Neuronal stem cell (in vitro differentiated cells): ENCODE measurements around the gene PLA2G5.

Experiments used
- DNase-seq: peaks from one replicate; pipeline ENCODE4 v3.0.0-alpha.2; 2013; ENCODE audit warnings: low spot score
- H2AFZ ChIP-seq: one replicate; pipeline ENCODE4 v1.6.1; 2013; ENCODE audit warnings: mild to moderate bottlenecking, low read length, inconsistent platforms
- H2AK5ac ChIP-seq: 2 replicates; pipeline ENCODE4 v1.6.1; 2013; ENCODE audit warnings: low read depth, mild to moderate bottlenecking, inconsistent platforms, low read length, moderate library complexity, mixed read lengths
- H2BK120ac ChIP-seq: 2 replicates; pipeline ENCODE4 v1.6.1; 2013; ENCODE audit warnings: low read depth, mild to moderate bottlenecking, inconsistent platforms, low read length, moderate library complexity, mixed read lengths
- H2BK12ac ChIP-seq: one replicate; pipeline ENCODE4 v1.6.1; 2013; ENCODE audit warnings: low read length, inconsistent platforms
- H2BK15ac ChIP-seq: 2 replicates; pipeline ENCODE4 v1.6.1; 2013; ENCODE audit warnings: mild to moderate bottlenecking, low read length, inconsistent platforms, mixed read lengths
- H2BK5ac ChIP-seq: one replicate; pipeline ENCODE4 v1.6.1; 2013; ENCODE audit warnings: inconsistent platforms, mild to moderate bottlenecking, low read length, moderate library complexity
- H3K14ac ChIP-seq: one replicate; pipeline ENCODE4 v1.6.1; 2013; ENCODE audit warnings: low read length, inconsistent platforms
- H3K18ac ChIP-seq: 2 replicates; pipeline ENCODE4 v1.6.1; 2013; ENCODE audit warnings: low read length, inconsistent platforms
- H3K23ac ChIP-seq: 2 replicates; pipeline ENCODE4 v1.6.1; 2013; ENCODE audit warnings: low read depth, mild to moderate bottlenecking, mixed read lengths, low read length, inconsistent platforms; ENCODE audit not compliant: poor library complexity
- H3K27ac ChIP-seq: replicated peaks from 3 replicates; pipeline ENCODE4 v1.5.1; 2013; ENCODE audit warnings: low read length, inconsistent platforms
- H3K27me3 ChIP-seq, 3 experiments: 2 replicates each; pipeline ENCODE4 v1.6.1; 2013; ENCODE audit warnings: low read length in 3 of 3, mild to moderate bottlenecking in 2 of 3, inconsistent platforms in 1 of 3, low read depth in 1 of 3, mixed read lengths in 1 of 3, moderate library complexity in 1 of 3; ENCODE audit not compliant: control insufficient read depth in 3 of 3, insufficient read depth in 3 of 3
- H3K36me3 ChIP-seq, 2 donors: replicated peaks in 1 of 2; 2 replicates each; pipeline ENCODE4 v1.6.1; 2013; ENCODE audit warnings: low read length in 2 of 2; ENCODE audit not compliant: control insufficient read depth in 2 of 2, insufficient read depth in 2 of 2
- H3K4ac ChIP-seq: 2 replicates; pipeline ENCODE4 v1.6.1; 2013; ENCODE audit warnings: inconsistent platforms, mild to moderate bottlenecking, low read length, moderate library complexity
- H3K4me1 ChIP-seq, 2 donors: 1 replicate in 1 of 2; 2 replicates in 1 of 2; pipeline ENCODE4 v1.6.1; 2013; ENCODE audit warnings: low read length in 2 of 2, low read depth in 1 of 2; ENCODE audit not compliant: control insufficient read depth in 2 of 2, insufficient read depth in 1 of 2
- H3K4me2 ChIP-seq: one replicate; pipeline ENCODE4 v1.6.1; 2013; ENCODE audit warnings: mild to moderate bottlenecking, low read length, inconsistent platforms; ENCODE audit not compliant: insufficient read depth, poor library complexity, severe bottlenecking
- H3K4me3 ChIP-seq, 2 donors: 2 replicates each; pipeline ENCODE4 v1.5.1; 2013; ENCODE audit warnings: low read length in 2 of 2, mild to moderate bottlenecking in 2 of 2, inconsistent platforms in 1 of 2, moderate library complexity in 1 of 2
- H3K79me1 ChIP-seq: one replicate; pipeline ENCODE4 v1.6.1; 2013; ENCODE audit warnings: low read depth, mild to moderate bottlenecking, inconsistent platforms, low read length, moderate library complexity
- H3K9ac ChIP-seq: one replicate; pipeline ENCODE4 v1.6.1; 2013; ENCODE audit warnings: mild to moderate bottlenecking, low read depth, low read length, inconsistent platforms; ENCODE audit not compliant: poor library complexity
- H3K9me3 ChIP-seq, 2 donors: replicated peaks in 1 of 2; 2 replicates each; pipeline versions ENCODE3 to v1.6.1; 2013; ENCODE audit warnings: low read length in 2 of 2, mild to moderate bottlenecking in 2 of 2, inconsistent platforms in 1 of 2, low read depth in 1 of 2, mixed read lengths in 1 of 2, moderate library complexity in 1 of 2; ENCODE audit not compliant: control insufficient read depth in 2 of 2, insufficient read depth in 1 of 2
- H4K8ac ChIP-seq: one replicate; pipeline ENCODE4 v1.6.1; 2013; ENCODE audit warnings: low read depth, mild to moderate bottlenecking, inconsistent platforms, low read length, moderate library complexity
- H4K91ac ChIP-seq: one replicate; pipeline ENCODE4 v1.6.1; 2013; ENCODE audit warnings: low read length, low read depth, mild to moderate bottlenecking, inconsistent platforms; ENCODE audit not compliant: poor library complexity
- WGBS, 2 donors: extraction: QIAGEN DNeasy Blood & Tissue Kit; methylation state at CpG; one replicate each; pipeline ENCODE4 v1.1.7; 2013; ENCODE audit warnings: missing lambda C conversion rate in 2 of 2, mixed read lengths in 1 of 2; ENCODE audit not compliant: insufficient read length in 2 of 2, insufficient replicate concordance in 1 of 2; ENCODE audit errors: extremely low coverage in 2 of 2; 5-methylcytosine and 5-hydroxymethylcytosine counted together

Gene PLA2G5

GRCh38 chr1:20107351-20107750 is 37.4 kb downstream of the PLA2G5 start:
- no peak overlapping the region for H3K27ac ChIP-seq
- H3K9ac ChIP-seq, result no peak overlapping the region
- H3K4me3 ChIP-seq, result no peak overlapping the region
- H3K4ac ChIP-seq, result no peak overlapping the region
- no CpG with 5 or more reads among the region's 4 CpGs for WGBS, 2 donors
- peak overlapping the region; percentile 32 for H3K18ac ChIP-seq
- H3K4me2 ChIP-seq, result no peak overlapping the region
- H3K23ac ChIP-seq, result no peak overlapping the region
- H3K79me1 ChIP-seq, result no peaks in the 10 kb centered on the region
- H4K91ac ChIP-seq, result no peak overlapping the region
- H2BK5ac ChIP-seq, result no peak overlapping the region
- no peaks in the 10 kb centered on the region for H3K27me3 ChIP-seq
- H3K36me3 ChIP-seq, result no peaks in the 10 kb centered on the region
- H3K9me3 ChIP-seq, result no peaks in the 10 kb centered on the region
- H2AK5ac ChIP-seq, result no peak overlapping the region
- H4K8ac ChIP-seq, result no peak overlapping the region
- no peak overlapping the region for H2BK12ac ChIP-seq
- H2AFZ ChIP-seq, result peak overlapping the region; percentile 20
- no peak overlapping the region for H2BK15ac ChIP-seq
- no peak overlapping the region for H2BK120ac ChIP-seq
- H3K4me1 ChIP-seq, result peaks cover 0 to 21% of the 10 kb centered on the region in 2 donors
- no peak for DNase-seq
- H3K14ac ChIP-seq, result no peak overlapping the region

DNA sequence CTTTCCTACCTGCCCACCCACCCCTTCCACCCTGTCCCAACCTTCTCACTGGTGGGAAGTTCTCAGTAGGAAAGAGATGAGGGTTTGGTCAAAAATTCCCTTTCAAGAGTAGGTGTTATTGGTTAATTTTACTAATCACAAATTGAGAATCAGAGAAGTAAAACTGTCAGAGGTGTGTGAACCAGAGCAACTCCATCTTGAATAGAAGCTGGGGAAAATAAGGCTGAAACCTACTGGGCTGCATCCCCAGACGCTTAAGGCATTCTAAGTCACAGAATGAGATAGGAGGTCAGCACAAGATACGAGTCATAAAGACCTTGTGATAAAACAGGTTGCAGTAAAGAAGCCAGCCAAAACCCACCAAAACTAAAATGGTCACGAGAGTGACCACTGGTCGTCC is 37.8 kb downstream of the PLA2G5 start:
- no peak overlapping the region for H2BK15ac ChIP-seq
- H4K8ac ChIP-seq, result no peak overlapping the region
- no peak overlapping the region for H2BK120ac ChIP-seq
- H3K18ac ChIP-seq, result no peak overlapping the region
- H3K14ac ChIP-seq, result no peak overlapping the region
- H3K4me3 ChIP-seq, result no peak overlapping the region
- no peak overlapping the region for H2BK5ac ChIP-seq
- H3K9ac ChIP-seq, result no peak overlapping the region
- no peak overlapping the region for H3K23ac ChIP-seq
- no peak overlapping the region for H2AK5ac ChIP-seq
- no peak overlapping the region for H3K4ac ChIP-seq
- no peaks in the 10 kb centered on the region for H3K79me1 ChIP-seq
- peaks cover 0 to 21% of the 10 kb centered on the region in 2 donors for H3K4me1 ChIP-seq
- DNase-seq, result no peak
- H3K36me3 ChIP-seq, result no peaks in the 10 kb centered on the region
- no peak overlapping the region for H3K4me2 ChIP-seq
- H3K9me3 ChIP-seq, result no peaks in the 10 kb centered on the region
- no peak overlapping the region for H2AFZ ChIP-seq
- H3K27me3 ChIP-seq, result no peaks in the 10 kb centered on the region
- no peak overlapping the region for H2BK12ac ChIP-seq
- H4K91ac ChIP-seq, result no peak overlapping the region
- WGBS, 2 donors, result no CpG with 5 or more reads among the region's 4 CpGs
- no peak overlapping the region for H3K27ac ChIP-seq

- peaks cover 0 to 21% of the 10 kb centered on the region in 2 donors for H3K4me1 ChIP-seq
- no peak overlapping the region for H3K14ac ChIP-seq
- no peak overlapping the region for H3K27ac ChIP-seq
- H2BK5ac ChIP-seq, result no peak overlapping the region
- no peak overlapping the region for H3K4me2 ChIP-seq
- no peak overlapping the region for H2BK120ac ChIP-seq
- H4K91ac ChIP-seq, result no peak overlapping the region
- no peak overlapping the region for H3K23ac ChIP-seq
- no peak for DNase-seq
- WGBS, 2 donors, result no CpG with 5 or more reads among the region's 5 CpGs
- no peak overlapping the region for H3K4ac ChIP-seq
- no peaks in the 10 kb centered on the region for H3K36me3 ChIP-seq
- H3K27me3 ChIP-seq, result no peaks in the 10 kb centered on the region
- H2AFZ ChIP-seq, result peak overlapping the region; percentile 63
- H4K8ac ChIP-seq, result no peak overlapping the region
- no peaks in the 10 kb centered on the region for H3K79me1 ChIP-seq
- H2AK5ac ChIP-seq, result no peak overlapping the region
- no peak overlapping the region for H3K9ac ChIP-seq
- no peak overlapping the region for H2BK12ac ChIP-seq
- no peak overlapping the region for H3K18ac ChIP-seq
- H3K4me3 ChIP-seq, result no peak overlapping the region
- no peak overlapping the region for H2BK15ac ChIP-seq
- H3K9me3 ChIP-seq, result no peaks in the 10 kb centered on the region
Measured at GRCh38 chr1:20108366-20109123, 38.6 kb downstream of the PLA2G5 start.

DNA sequence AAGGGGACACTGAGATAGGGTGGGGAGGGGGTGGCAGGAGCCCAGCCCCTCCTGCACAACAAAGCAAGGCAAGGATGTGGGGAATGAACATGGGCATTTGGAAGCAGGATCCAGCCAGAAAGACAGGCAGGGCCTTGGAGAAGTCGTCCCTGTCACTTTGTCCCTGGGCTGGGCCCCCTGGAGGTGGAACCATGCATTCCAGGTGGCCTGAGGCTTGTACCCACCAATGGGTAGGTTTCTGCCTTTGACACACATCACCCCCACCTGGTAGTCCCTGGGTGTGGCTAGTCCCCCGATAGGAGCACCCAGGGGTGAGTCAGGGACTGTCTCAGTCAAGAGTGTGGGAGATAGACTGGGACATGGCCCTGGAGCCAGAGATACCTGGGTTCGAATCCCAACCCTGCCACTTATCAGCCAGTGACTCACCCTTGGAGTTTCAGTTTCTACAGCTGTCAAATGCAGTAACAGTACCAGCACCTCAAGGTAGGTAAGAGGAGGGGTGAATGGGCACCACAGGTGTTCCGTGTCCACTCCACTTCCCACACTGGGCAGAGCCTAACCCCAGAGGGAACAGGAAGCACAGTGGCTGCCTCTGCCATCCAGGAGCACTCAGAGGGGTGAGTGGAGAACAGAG is 39.3 kb downstream of the PLA2G5 start:
- Histone ChIP-seq H2BK120ac (no peak overlapping the region), H3K4ac (no peak overlapping the region), H2BK12ac (no peak overlapping the region), H3K36me3 (no peaks in the 10 kb centered on the region), H4K91ac (no peak overlapping the region), H3K27me3 (no peaks in the 10 kb centered on the region), H2AFZ (no peak overlapping the region), H2BK15ac (no peak overlapping the region), H3K4me1 (peaks cover 0 to 21% of the 10 kb centered on the region in 2 donors), H4K8ac (no peak overlapping the region), H3K4me2 (no peak overlapping the region), H3K27ac (no peak overlapping the region), H3K23ac (no peak overlapping the region), H3K9ac (no peak overlapping the region), H3K18ac (peak overlapping the region; percentile 92), H3K9me3 (no peaks in the 10 kb centered on the region), H3K14ac (no peak overlapping the region), H2AK5ac (no peak overlapping the region), H2BK5ac (no peak overlapping the region), H3K4me3 (no peak overlapping the region), H3K79me1 (no peaks in the 10 kb centered on the region)
- no peak for DNase-seq
- WGBS, 2 donors, result no CpG with 5 or more reads among the region's 4 CpGs
